ENCODE measurements around the gene SH2D4B.
A peak's percentile ranks its signal among the peaks of the same experiment; 100 is the strongest.
"Not testable (repeated sequence)": the region's sequence is repeated elsewhere in the genome, so short reads cannot be mapped to it uniquely, and the experiment has no call there.

Gene SH2D4B

GRCh38 chr10:80542652-80543318, 5.1 kb downstream of the SH2D4B start:
- Mint-ChIP-seq H3K4me1 (peaks cover 25% of the 10 kb centered on the region), H3K4me3 (no peak overlapping the region), H3K9me3 (no peaks in the 10 kb centered on the region), H3K27ac (peak overlapping the region; percentile 86), H3K36me3 (no peaks in the 10 kb centered on the region)
- DNase-seq (ENCODE audit: low spot score in 2 of 2) = peak in 1 of 2 donors; percentile 44
- no peak for ATAC-seq

GRCh38 chr10:80543319-80543672, 5.6 kb downstream of the SH2D4B start:
- ATAC-seq, H3K27ac Mint-ChIP-seq: not testable (repeated sequence)
- DNase-seq (ENCODE audit: low spot score in 2 of 2) = peak in 1 of 2 donors; percentile 41

GRCh38 chr10:80544316-80544953, 6.7 kb downstream of the SH2D4B start:
- no peaks in the 10 kb centered on the region for H3K36me3 Mint-ChIP-seq
- H3K4me1 Mint-ChIP-seq = peaks cover 22% of the 10 kb centered on the region
- no peak overlapping the region for H3K4me3 Mint-ChIP-seq
- H3K9me3 Mint-ChIP-seq = no peaks in the 10 kb centered on the region
- DNase-seq (ENCODE audit: low spot score in 2 of 2) (peak in 1 of 2 donors; percentile 35), ATAC-seq (no peak)
- no peak overlapping the region for H3K27ac Mint-ChIP-seq

More at GRCh38 chr10:80543319-80543672, 5.6 kb downstream of the SH2D4B start:
- H3K4me3 Mint-ChIP-seq, H3K9me3 Mint-ChIP-seq, H3K36me3 Mint-ChIP-seq: not testable (repeated sequence)
- peaks cover 25% of the 10 kb centered on the region for H3K4me1 Mint-ChIP-seq

GRCh38 chr10:80545258-80545881, 7.7 kb downstream of the SH2D4B start:
- peaks cover 14% of the 10 kb centered on the region for H3K4me1 Mint-ChIP-seq
- peak overlapping the region; percentile 15 for H3K27ac Mint-ChIP-seq
- H3K4me3 Mint-ChIP-seq = no peak overlapping the region
- no peaks in the 10 kb centered on the region for H3K36me3 Mint-ChIP-seq
- no peak for DNase-seq (ENCODE audit: low spot score in 2 of 2)
- ATAC-seq = no peak
- H3K9me3 Mint-ChIP-seq = no peaks in the 10 kb centered on the region

GRCh38 chr10:80552151-80552646, 14.5 kb downstream of the SH2D4B start:
- Mint-ChIP-seq H3K4me1 (no peaks in the 10 kb centered on the region), H3K4me3 (no peak overlapping the region), H3K36me3 (no peaks in the 10 kb centered on the region), H3K9me3 (no peaks in the 10 kb centered on the region), H3K27ac (no peak overlapping the region)
- DNase-seq (ENCODE audit: low spot score in 2 of 2) = peak in 1 of 2 donors; percentile 40
- no peak for ATAC-seq

- no peaks in the 10 kb centered on the region for H3K36me3 Mint-ChIP-seq
- H3K4me1 Mint-ChIP-seq = no peaks in the 10 kb centered on the region
- no peak overlapping the region for H3K27ac Mint-ChIP-seq
- DNase-seq (ENCODE audit: low spot score in 2 of 2) (peak in 1 of 2 donors; percentile 28), ATAC-seq (no peak)
- no peak overlapping the region for H3K4me3 Mint-ChIP-seq
- no peaks in the 10 kb centered on the region for H3K9me3 Mint-ChIP-seq
These were observed 15.7 kb downstream of the SH2D4B start for GRCh38 chr10:80553436-80553835.

GRCh38 chr10:80554050-80554449, 16.3 kb downstream of the SH2D4B start:
- no peaks in the 10 kb centered on the region for H3K9me3 Mint-ChIP-seq
- H3K4me3 Mint-ChIP-seq = no peak overlapping the region

GRCh38 chr10:80555415-80555814, 17.7 kb downstream of the SH2D4B start:
- DNase-seq (ENCODE audit: low spot score in 2 of 2) (peak in 1 of 2 donors; percentile 28), ATAC-seq (no peak)
- Mint-ChIP-seq H3K4me3 (no peak overlapping the region), H3K9me3 (no peaks in the 10 kb centered on the region), H3K27ac (no peak overlapping the region), H3K36me3 (no peaks in the 10 kb centered on the region), H3K4me1 (no peaks in the 10 kb centered on the region)

More at GRCh38 chr10:80554050-80554449, 16.3 kb downstream of the SH2D4B start:
- no peak for DNase-seq (ENCODE audit: low spot score in 2 of 2)
- H3K27ac Mint-ChIP-seq = no peak overlapping the region
- H3K36me3 Mint-ChIP-seq = no peaks in the 10 kb centered on the region
- H3K4me1 Mint-ChIP-seq = no peaks in the 10 kb centered on the region
- no peak for ATAC-seq

GRCh38 chr10:80561950-80562349, 24.2 kb downstream of the SH2D4B start:
- Mint-ChIP-seq H3K9me3 (no peaks in the 10 kb centered on the region), H3K4me3 (no peak overlapping the region), H3K4me1 (no peaks in the 10 kb centered on the region), H3K36me3 (no peaks in the 10 kb centered on the region), H3K27ac (no peak overlapping the region)
- ATAC-seq (no peak), DNase-seq (ENCODE audit: low spot score in 2 of 2) (no peak)

- H3K4me1 Mint-ChIP-seq = no peaks in the 10 kb centered on the region
- H3K9me3 Mint-ChIP-seq = no peaks in the 10 kb centered on the region
- no peaks in the 10 kb centered on the region for H3K36me3 Mint-ChIP-seq
- ATAC-seq = no peak
- no peak overlapping the region for H3K27ac Mint-ChIP-seq
- no peak overlapping the region for H3K4me3 Mint-ChIP-seq
- no peak for DNase-seq (ENCODE audit: low spot score in 2 of 2)
These were observed 29.6 kb downstream of the SH2D4B start for GRCh38 chr10:80567292-80567691.

GRCh38 chr10:80569131-80569895, 31.6 kb downstream of the SH2D4B start:
- H3K4me3 Mint-ChIP-seq = no peak overlapping the region
- H3K4me1 Mint-ChIP-seq = no peaks in the 10 kb centered on the region
- no peak overlapping the region for H3K27ac Mint-ChIP-seq
- H3K9me3 Mint-ChIP-seq = no peaks in the 10 kb centered on the region
- ATAC-seq = no peak
- no peaks in the 10 kb centered on the region for H3K36me3 Mint-ChIP-seq
- DNase-seq (ENCODE audit: low spot score in 2 of 2) = peak in 1 of 2 donors; percentile 25

GRCh38 chr10:80571352-80571751, 33.6 kb downstream of the SH2D4B start:
- Mint-ChIP-seq H3K9me3 (no peaks in the 10 kb centered on the region), H3K4me1 (no peaks in the 10 kb centered on the region), H3K36me3 (no peaks in the 10 kb centered on the region), H3K27ac (no peak overlapping the region), H3K4me3 (no peak overlapping the region)
- ATAC-seq (no peak), DNase-seq (ENCODE audit: low spot score in 2 of 2) (no peak)

GRCh38 chr10:80579181-80579763, 41.6 kb downstream of the SH2D4B start:
- H3K4me3 Mint-ChIP-seq = no peak overlapping the region
- no peak for DNase-seq (ENCODE audit: low spot score in 2 of 2)
- H3K36me3 Mint-ChIP-seq = no peaks in the 10 kb centered on the region
- H3K4me1 Mint-ChIP-seq = no peaks in the 10 kb centered on the region
- no peak for ATAC-seq
- no peaks in the 10 kb centered on the region for H3K9me3 Mint-ChIP-seq
- no peak overlapping the region for H3K27ac Mint-ChIP-seq

- Mint-ChIP-seq H3K4me3 (no peak overlapping the region), H3K9me3 (no peaks in the 10 kb centered on the region), H3K4me1 (no peaks in the 10 kb centered on the region), H3K27ac (no peak overlapping the region), H3K36me3 (no peaks in the 10 kb centered on the region)
- no peak for ATAC-seq
- peak in 1 of 2 donors; percentile 35 for DNase-seq (ENCODE audit: low spot score in 2 of 2)
These were observed 42.3 kb downstream of the SH2D4B start for GRCh38 chr10:80579849-80580637.

Measured in stimulated activated effector memory CD8-positive, alpha-beta T cell treated with anti-CD3 and anti-CD28 coated beads, Interleukin-12 subunit alpha, Interleukin-12 subunit beta, amount 100 ng/mL, for 72 hours (primary cell).